Measurements from ENCODE around the gene WSCD1.

Gene WSCD1

DNA sequence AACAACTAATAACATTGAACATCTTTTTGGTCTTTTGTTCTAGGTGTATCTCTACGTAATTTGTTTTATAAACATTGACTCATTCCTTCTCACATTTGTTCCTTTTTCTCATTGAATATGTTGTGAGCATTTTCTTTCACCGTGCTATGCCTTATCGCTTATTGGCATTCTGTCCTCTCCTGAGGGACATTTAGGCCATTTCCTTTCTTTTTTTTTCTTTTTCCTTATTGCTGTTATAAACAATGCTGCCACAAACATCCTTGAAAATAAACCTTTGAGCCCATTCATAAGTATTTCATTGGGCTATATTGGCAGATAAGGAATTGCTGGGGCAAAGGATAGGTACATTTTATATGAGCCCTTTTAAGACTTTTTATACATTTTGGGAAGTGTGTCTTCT lies 32.4 kb downstream of the WSCD1 start:
- H3K27me3 ChIP-seq (ENCODE audit: insufficient read depth, low read length) = no peaks in the 10 kb centered on the region; the same call in 1 of the 2 replicates

DNA sequence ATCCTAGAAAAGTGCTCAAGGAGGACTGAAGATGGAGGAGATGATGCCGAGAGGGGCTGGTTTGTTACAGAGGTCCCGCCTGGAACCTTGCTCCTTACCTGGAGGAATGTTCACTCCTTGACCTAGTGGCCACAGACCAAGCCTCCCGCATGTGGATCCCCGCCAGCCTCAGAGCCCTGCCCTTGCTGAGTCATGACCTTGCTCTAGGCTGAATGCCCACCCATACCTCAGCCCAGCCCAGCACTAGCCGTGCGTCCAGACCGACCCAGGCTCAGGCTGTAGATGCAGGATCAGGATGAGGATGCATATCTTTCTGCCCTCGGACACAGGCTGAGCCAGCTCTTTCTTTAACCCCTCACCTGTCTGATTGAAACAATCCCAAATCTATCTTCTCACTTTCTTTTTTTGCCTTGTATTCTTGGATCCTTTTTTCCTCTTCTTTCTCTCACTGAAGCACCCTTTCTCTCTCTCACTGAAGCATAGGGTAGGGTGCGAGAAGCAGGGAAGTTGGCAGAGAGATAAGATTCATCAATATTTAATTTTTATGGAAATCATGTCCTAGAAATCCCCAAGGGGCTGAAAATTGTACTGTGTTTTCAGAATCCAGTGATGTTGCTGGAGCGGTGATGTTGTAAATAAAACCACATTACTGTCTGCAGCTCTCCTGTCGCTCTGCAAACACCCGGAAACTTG lies 34.9 kb downstream of the WSCD1 start:
- no peaks in the 10 kb centered on the region for H4K20me1 ChIP-seq (ENCODE audit: insufficient read depth, low read length)
- no peak overlapping the region for H3K9ac ChIP-seq (ENCODE audit: low read length)
- no peaks in the 10 kb centered on the region for H3K79me2 ChIP-seq (ENCODE audit: insufficient read depth, low read length)
- no peak overlapping the region for H2AFZ ChIP-seq (ENCODE audit: low read length)
- no peak overlapping the region for H3K4me3 ChIP-seq (ENCODE audit: low read depth, low read length, poor library complexity, severe bottlenecking)
- H3K27me3 ChIP-seq (ENCODE audit: insufficient read depth, low read length) = peaks cover 3% of the 10 kb centered on the region; the same call in 1 of the 2 replicates
- H3K27ac ChIP-seq (ENCODE audit: low read depth, low read length, poor library complexity, severe bottlenecking) = no peak overlapping the region
- no peak for TF ChIP-seq EZH2 (IDR thresholded peaks at IDR 0.05; ENCODE audit: borderline replicate concordance, low read length)
- TF ChIP-seq, protein P1, sequence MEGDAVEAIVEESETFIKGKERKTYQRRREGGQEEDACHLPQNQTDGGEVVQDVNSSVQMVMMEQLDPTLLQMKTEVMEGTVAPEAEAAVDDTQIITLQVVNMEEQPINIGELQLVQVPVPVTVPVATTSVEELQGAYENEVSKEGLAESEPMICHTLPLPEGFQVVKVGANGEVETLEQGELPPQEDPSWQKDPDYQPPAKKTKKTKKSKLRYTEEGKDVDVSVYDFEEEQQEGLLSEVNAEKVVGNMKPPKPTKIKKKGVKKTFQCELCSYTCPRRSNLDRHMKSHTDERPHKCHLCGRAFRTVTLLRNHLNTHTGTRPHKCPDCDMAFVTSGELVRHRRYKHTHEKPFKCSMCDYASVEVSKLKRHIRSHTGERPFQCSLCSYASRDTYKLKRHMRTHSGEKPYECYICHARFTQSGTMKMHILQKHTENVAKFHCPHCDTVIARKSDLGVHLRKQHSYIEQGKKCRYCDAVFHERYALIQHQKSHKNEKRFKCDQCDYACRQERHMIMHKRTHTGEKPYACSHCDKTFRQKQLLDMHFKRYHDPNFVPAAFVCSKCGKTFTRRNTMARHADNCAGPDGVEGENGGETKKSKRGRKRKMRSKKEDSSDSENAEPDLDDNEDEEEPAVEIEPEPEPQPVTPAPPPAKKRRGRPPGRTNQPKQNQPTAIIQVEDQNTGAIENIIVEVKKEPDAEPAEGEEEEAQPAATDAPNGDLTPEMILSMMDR (IDR thresholded peaks at IDR 0.05; ENCODE audit: low read length) = no peak
- no peaks in the 10 kb centered on the region for H3F3A ChIP-seq (ENCODE audit: insufficient read depth, low read length)
- no peaks in the 10 kb centered on the region for H3K4me1 ChIP-seq (ENCODE audit: insufficient read depth, low read length, severe bottlenecking)
- no peaks in the 10 kb centered on the region for H3K9me2 ChIP-seq (ENCODE audit: low read depth, low read length)
- no peaks in the 10 kb centered on the region for H3K9me3 ChIP-seq (ENCODE audit: low read length)
- no peak overlapping the region for H3K4me2 ChIP-seq (ENCODE audit: low read length)
- H3K36me3 ChIP-seq (ENCODE audit: insufficient read depth, low read length) = no peaks in the 10 kb centered on the region

More for the DNA sequence above, 32.4 kb downstream of the WSCD1 start:
- Histone ChIP-seq H4K20me1 (ENCODE audit: insufficient read depth, low read length) (no peaks in the 10 kb centered on the region), H2AFZ (ENCODE audit: low read length) (no peak overlapping the region), H3K4me1 (ENCODE audit: insufficient read depth, low read length, severe bottlenecking) (no peaks in the 10 kb centered on the region), H3K36me3 (ENCODE audit: insufficient read depth, low read length) (no peaks in the 10 kb centered on the region), H3K9me2 (ENCODE audit: low read depth, low read length) (no peaks in the 10 kb centered on the region), H3K79me2 (ENCODE audit: insufficient read depth, low read length) (no peaks in the 10 kb centered on the region), H3K4me2 (ENCODE audit: low read length) (no peak overlapping the region), H3K4me3 (ENCODE audit: low read depth, low read length, poor library complexity, severe bottlenecking) (no peak overlapping the region), H3K9ac (ENCODE audit: low read length) (no peak overlapping the region), H3K27ac (ENCODE audit: low read depth, low read length, poor library complexity, severe bottlenecking) (no peak overlapping the region), H3K9me3 (ENCODE audit: low read length) (no peaks in the 10 kb centered on the region), H3F3A (ENCODE audit: insufficient read depth, low read length) (no peaks in the 10 kb centered on the region)
- TF ChIP-seq EZH2 (IDR thresholded peaks at IDR 0.05; ENCODE audit: borderline replicate concordance, low read length) = no peak
- TF ChIP-seq, protein P1 (IDR thresholded peaks at IDR 0.05; ENCODE audit: low read length) = no peak

DNA sequence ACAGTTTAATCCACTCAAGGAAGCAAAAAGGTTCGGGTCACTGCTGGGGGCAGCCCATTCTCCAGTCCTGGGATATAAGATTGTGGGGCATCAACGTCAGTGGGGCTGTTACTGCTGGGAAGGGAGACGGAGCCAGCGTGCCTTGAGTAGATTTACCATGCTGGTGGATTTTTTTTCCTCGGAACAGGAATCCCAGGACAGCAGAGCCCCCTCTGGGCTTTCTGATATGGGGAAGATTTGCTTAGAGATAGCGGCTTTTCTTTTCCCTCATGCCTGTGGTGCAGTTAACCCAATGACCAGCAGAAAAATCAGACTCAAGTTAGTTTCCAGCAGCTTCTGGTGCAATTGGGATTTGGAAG lies 35.4 kb downstream of the WSCD1 start:
- no peak overlapping the region for H2AFZ ChIP-seq (ENCODE audit: low read length)
- H3K9ac ChIP-seq (ENCODE audit: low read length) = no peak overlapping the region
- H3K9me3 ChIP-seq (ENCODE audit: low read length) = no peaks in the 10 kb centered on the region
- H3K27me3 ChIP-seq (ENCODE audit: insufficient read depth, low read length) = peaks cover 3% of the 10 kb centered on the region; the same call in 1 of the 2 replicates
- no peaks in the 10 kb centered on the region for H3K79me2 ChIP-seq (ENCODE audit: insufficient read depth, low read length)
- no peaks in the 10 kb centered on the region for H3K9me2 ChIP-seq (ENCODE audit: low read depth, low read length)
- H3K4me3 ChIP-seq (ENCODE audit: low read depth, low read length, poor library complexity, severe bottlenecking) = no peak overlapping the region
- H3K27ac ChIP-seq (ENCODE audit: low read depth, low read length, poor library complexity, severe bottlenecking) = no peak overlapping the region
- no peaks in the 10 kb centered on the region for H4K20me1 ChIP-seq (ENCODE audit: insufficient read depth, low read length)
- no peaks in the 10 kb centered on the region for H3F3A ChIP-seq (ENCODE audit: insufficient read depth, low read length)
- no peaks in the 10 kb centered on the region for H3K36me3 ChIP-seq (ENCODE audit: insufficient read depth, low read length)
- H3K4me1 ChIP-seq (ENCODE audit: insufficient read depth, low read length, severe bottlenecking) = no peaks in the 10 kb centered on the region
- TF ChIP-seq, protein P1 (IDR thresholded peaks at IDR 0.05; ENCODE audit: low read length) = no peak
- TF ChIP-seq EZH2 (IDR thresholded peaks at IDR 0.05; ENCODE audit: borderline replicate concordance, low read length) = no peak
- no peak overlapping the region for H3K4me2 ChIP-seq (ENCODE audit: low read length)

Measured in OCI-LY1 (cell line).